Hepatic stellate cell (primary cell): Measurements from ENCODE around the gene ERBB3.
A peak's percentile ranks its signal among the peaks of the same experiment; 100 is the strongest.

ENCODE experiments used
- DNase-seq: peaks from one replicate; pipeline ENCODE4 v3.0.0; 2011; ENCODE audit warnings: low spot score

ERBB3 gene

DNA sequence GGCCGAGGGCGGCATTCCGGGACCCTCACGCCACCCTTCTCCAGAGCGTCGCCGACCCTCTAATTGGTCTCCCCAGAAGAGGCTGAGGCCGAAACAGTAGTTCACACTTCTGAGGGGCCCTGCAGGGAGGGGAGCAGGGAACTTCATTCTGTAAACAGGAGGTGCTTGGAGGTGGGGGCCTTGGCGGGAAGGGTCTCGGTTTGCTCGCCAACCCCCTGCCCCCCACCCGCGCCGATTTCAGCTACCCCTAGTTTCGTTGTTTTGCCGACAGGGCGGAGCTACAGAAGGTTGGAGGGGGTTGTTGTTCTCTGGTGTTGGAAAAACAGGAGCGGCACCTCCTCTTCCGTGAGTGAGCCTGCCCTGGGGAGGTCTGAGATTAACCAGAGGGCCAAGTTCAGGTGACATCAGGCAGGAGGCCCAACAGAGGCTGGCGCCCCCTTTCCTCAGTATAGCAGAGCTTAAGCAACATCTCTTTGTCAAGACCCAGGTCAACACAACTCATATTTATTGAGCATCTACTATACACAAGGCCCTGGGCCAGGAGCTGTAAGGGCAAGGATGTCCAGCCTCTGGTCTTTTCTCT is 682 bp downstream of the ERBB3 start:
- DNase-seq, result no peak

DNA sequence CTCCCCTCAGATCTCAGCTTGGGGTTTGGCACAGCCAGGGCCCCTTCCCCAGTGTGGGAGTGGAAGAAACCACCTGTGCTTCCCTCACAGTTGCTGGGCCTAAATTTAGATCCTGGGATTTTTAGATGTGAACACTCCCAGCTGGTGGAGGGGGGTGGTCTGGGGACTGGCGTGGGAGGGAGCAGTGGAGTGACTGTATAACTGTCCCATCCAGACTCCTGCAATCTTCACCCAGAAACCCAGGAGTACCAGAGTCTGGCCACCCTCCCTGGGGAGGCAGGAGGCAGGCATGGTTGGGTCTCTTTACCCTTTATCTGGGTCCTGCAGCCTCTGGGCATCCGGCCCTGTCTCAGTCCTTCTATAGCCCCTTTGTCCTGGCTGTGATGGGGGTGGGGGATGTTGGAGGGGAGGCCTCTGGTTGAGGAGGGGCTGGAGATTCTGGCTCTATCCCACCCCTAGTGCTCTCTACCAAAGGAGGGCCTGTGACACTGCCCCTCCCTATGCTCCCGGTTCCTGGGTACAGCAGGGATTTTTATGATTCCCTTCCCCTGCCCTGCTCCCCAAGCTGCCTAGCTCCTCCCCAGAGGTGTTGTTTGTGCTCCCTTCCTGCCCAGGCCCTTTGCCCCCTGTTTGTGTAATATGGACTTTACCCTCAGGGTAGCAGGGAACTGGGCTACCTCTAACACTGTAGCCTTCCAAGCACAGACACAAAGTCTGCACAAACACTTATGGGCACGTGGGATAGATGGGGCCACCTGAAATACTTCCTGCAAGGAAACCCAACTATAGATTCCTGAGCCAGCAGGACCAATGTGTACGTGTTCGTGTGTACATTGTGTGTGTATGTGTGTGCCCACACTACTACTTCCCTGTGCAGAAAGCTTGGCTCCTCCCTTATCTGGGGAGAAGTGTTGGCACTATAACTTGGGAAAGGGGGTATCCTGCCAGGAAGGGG is 1.7 kb downstream of the ERBB3 start:
- peak; percentile 34 for DNase-seq

DNA sequence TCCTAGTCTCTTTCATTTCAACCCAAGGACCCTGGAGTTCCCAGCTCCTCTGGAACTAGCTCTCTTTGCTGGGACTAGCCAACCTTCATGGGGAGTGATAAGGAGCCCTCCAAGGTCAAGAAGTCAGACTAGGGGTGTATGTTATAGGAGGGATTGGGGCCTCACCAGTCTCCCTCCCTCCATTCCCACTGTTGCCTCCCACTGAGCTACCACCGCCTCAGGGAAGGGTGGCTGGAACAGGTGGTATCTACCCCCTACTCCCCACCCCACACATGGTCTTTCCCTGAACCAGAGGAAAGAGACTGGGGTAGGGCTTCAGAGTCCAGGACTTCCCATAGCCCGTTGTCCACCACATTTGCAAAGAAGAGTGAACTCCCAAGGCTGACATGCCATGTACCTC is 2.4 kb downstream of the ERBB3 start:
- DNase-seq, result no peak

DNA sequence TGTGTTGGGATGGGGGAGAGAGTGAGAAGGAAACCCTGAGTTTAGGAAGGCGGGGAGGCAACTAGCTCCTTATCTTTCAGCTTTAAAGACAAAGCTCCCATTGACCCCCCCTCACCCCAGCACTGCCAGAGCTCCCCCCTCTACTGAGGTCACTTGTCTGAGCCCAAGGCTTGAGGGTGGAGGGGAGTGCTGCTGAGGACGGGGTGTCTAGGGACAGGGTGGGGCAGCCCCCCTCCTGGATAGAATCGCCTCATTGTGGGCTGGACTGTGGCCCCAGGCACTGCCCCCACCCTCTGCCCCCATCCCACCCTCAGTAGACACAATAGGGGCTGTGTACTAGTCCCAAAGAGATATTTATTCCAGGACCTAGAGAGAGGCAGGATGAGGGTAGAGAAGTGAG is 3.0 kb downstream of the ERBB3 start:
- no peak for DNase-seq

DNA sequence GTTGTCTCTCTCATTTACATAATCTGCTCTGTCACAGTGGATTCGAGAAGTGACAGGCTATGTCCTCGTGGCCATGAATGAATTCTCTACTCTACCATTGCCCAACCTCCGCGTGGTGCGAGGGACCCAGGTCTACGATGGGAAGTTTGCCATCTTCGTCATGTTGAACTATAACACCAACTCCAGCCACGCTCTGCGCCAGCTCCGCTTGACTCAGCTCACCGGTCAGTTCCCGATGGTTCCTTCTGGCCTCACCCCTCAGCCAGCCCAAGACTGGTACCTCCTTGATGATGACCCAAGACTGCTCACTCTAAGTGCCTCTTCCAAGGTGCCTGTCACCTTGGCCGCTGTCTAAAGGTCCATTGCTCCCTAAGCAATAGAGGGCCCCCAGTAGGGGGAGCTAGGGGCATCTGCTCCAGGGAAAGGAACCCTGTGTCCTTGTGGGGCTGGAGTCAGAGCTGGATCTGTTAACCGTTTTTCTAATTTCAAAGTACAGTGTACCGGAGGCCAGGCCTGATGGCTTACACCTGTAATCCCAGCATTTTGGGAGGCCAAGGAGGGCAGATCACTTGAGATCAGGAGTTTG is 5.1 kb downstream of the ERBB3 start:
- DNase-seq, result peak; percentile 26

DNA sequence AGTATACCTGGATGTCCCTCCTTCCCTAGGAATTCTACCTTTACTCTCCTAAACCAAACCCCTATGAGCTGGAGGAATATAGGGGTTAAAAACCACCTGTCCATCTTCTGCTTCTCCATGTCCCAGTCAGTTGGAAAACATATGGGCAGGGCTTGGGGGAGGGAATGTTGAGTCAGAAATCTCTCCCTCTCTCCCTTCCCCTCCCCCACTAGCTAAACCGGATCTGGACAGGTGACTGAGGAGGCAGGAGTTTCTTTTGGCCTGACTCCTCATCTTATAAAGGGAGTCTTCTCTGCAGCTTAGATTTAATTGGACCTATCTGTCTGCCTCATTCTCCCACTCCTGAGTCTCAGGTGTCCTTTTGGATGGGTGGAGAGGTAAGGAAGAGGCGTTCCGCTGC is 6.1 kb downstream of the ERBB3 start:
- no peak for DNase-seq

DNA sequence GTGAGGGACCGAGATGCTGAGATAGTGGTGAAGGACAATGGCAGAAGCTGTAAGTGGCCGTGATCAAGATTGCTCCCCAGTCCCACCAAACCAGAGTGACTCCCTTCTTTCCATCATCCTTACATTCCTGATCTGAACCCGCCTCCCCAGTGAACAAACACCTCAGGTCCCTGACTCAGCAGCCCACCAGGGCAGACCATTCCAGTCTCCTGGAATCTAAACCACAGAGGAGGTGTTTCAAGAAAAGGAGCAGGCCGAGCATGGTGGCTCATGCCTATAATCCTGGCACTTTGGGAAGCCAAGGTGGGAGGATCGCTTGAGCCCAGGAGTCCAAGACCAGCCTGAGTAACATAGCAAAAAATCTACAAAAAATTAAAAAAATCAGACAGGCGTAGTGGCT is 6.6 kb downstream of the ERBB3 start:
- DNase-seq, result no peak

DNA sequence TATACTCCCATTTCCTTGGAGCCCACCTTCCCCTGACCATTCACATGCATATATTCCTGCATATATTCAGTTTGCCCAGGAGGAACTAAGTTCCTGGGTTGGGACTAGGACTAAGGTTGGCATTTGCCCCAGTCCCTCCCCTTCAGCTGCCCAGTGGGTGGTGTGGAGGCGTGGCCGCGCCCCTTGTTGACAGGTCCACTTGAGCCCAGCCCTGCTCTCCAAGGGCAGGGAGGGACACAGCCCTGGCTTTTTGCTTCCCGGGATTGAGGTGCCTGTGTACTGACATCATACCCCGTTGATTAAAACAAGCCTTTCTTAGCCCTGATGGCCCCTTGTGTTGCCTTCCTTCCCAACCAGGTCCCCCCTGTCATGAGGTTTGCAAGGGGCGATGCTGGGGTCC is 7.3 kb downstream of the ERBB3 start:
- DNase-seq, result no peak

DNA sequence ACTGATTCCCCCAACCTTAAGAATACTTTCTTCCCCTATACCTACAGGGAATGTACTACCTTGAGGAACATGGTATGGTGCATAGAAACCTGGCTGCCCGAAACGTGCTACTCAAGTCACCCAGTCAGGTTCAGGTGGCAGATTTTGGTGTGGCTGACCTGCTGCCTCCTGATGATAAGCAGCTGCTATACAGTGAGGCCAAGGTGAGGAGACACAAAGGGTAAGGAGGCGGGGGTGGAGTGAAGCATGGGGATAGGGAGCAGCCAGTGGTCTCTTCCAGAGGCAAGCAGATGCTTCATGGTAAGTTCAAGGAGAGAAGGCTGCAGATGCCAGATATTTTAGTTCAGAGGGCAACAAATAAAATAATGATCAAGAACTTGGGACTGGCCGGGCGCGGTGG is 17.8 kb downstream of the ERBB3 start:
- no peak for DNase-seq

DNA sequence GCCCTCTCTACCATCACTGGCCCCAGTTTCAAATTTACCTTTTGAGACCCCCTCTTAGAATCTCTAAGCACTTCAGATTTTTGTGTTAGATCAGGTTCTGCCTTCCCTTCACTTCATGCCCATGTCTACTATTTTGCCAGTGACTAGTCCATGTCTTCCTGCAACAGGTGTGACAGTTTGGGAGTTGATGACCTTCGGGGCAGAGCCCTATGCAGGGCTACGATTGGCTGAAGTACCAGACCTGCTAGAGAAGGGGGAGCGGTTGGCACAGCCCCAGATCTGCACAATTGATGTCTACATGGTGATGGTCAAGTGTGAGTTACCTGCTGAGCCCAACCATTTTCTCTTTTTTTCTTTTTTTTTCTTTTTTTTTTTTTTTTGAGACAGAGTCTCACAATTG is 18.6 kb downstream of the ERBB3 start:
- no peak for DNase-seq

DNA sequence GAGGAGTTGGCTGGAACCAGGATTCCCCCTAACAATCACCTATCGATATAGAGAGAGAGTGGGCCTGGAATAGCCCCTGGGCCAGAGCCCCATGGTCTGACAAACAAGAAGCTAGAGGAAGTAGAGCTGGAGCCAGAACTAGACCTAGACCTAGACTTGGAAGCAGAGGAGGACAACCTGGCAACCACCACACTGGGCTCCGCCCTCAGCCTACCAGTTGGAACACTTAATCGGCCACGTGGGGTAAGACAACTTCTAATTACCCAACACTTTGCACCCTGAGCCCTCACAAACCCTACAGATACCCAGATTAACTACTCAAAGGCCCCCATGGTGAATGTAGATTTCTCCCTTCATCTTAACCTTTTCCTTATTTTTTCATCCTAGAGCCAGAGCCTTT is 19.8 kb downstream of the ERBB3 start:
- DNase-seq, result no peak

DNA sequence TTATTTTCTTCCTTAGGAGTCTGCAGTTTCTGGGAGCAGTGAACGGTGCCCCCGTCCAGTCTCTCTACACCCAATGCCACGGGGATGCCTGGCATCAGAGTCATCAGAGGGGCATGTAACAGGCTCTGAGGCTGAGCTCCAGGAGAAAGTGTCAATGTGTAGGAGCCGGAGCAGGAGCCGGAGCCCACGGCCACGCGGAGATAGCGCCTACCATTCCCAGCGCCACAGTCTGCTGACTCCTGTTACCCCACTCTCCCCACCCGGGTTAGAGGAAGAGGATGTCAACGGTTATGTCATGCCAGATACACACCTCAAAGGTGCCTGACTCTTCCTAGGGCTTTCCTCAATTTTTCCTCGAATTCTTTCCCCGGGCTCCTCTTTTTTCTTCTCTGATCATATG is 21.1 kb downstream of the ERBB3 start:
- DNase-seq, result no peak

DNA sequence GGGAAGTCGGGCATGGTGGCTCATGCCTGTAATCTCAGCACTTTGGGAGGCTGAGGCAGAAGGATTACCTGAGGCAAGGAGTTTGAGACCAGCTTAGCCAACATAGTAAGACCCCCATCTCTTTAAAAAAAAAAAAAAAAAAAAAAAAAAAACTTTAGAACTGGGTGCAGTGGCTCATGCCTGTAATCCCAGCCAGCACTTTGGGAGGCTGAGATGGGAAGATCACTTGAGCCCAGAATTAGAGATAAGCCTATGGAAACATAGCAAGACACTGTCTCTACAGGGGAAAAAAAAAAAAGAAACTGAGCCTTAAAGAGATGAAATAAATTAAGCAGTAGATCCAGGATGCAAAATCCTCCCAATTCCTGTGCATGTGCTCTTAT is 22.7 kb downstream of the ERBB3 start:
- DNase-seq, result no peak

DNA sequence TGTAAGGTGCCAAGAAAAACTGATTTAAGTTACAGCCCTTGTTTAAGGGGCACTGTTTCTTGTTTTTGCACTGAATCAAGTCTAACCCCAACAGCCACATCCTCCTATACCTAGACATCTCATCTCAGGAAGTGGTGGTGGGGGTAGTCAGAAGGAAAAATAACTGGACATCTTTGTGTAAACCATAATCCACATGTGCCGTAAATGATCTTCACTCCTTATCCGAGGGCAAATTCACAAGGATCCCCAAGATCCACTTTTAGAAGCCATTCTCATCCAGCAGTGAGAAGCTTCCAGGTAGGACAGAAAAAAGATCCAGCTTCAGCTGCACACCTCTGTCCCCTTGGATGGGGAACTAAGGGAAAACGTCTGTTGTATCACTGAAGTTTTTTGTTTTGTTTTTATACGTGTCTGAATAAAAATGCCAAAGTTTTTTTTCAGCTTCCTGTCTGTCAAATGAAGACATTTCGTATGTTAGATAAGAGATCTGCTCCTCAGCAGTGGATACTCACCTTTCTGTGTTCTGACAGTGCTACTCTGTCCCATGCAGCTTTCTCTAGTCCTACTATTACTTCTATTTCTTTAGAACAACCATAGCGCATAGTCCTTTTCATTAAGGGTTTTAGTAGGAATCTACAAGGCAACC is 23.2 kb downstream of the ERBB3 start:
- DNase-seq, result no peak

DNA sequence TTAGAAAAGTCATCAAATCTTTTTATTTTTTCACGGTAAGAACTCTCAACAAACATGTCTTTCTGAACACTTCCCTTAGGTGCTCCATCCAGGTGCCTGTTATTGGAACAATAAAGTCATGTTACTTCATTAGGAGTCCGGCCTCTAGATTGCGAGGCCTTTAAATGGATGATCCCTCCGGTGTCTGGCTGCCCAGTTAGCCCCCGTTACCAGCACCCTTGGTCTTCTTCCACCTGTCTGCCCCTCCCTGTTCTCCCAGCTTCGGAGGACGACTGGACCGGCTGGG is 23.8 kb downstream of the ERBB3 start:
- DNase-seq, result no peak

DNA sequence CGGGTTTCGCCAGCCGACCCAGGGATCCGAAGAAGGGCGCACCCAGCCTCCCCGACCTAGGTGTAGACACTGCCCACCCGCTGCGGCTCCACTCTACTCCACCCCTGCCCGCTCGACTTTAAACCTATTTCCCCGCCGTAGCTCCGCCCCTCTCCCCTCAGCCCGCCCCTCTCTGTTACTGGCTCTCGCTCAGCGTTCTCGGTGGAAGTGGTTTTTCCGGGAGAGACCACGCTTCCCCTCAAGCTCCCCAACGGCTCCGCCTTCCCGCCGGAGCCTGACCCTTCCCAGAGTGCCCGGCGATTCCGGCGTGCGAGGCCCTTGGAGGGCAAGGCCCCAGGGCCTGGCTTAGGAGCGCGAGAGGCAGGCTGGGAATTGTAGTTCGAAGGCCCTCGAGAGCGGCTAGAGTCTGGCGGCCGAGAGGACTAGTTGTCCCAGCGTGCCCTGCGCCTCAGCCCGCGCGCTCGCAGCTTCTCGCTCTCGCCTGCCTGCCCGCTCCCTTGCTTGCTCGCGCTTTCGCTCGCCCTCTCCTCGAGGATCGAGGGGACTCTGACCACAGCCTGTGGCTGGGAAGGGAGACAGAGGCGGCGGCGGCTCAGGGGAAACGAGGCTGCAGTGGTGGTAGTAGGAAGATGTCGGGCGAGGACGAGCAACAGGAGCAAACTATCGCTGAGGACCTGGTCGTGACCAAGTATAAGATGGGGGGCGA is 24.3 kb downstream of the ERBB3 start, which contains the start of gene PA2G4:
Gene PA2G4 (plus strand): TSS at position 451 of the 706 bp plus-strand sequence. CDS start 179 bp downstream, at position 630.
- peak; percentile 97 for DNase-seq

DNA sequence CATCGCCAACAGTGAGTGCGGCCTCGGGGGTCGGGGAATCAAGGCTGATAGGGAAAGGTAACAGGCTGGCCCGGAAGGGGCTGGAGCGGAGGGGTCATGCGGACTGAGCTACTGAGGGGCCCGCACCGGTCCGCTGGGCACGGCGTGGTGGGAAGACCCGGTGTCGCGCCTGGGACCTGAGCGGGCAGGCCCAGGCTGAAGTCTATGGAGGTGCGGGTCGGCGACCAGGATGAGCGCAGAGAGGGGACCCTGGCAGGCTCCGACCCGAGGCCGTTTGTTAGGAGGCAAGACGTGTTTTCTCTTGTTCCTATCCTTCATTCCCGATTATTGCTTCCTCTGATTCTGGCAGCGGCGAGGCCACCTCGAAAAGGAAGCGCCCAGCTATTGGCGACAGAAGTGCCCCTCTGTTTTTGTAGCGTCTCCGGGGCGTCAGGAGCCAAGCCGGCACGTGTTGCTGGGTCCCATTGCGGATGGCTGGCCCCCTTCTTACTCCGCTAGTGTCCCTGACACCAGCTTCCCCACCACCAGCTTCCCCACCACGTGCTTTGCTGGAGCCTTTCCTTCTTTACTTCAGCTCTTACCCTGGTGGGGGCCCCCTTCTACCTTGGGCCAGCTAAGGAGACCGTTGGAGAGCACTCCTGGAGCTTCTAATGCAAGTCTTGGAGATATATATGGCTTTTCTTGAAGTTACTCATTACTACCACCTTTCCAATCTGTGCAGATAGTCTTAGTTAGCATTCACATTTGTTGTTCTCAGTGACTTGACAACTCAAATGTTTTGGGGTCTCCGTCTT is 25.0 kb downstream of the ERBB3 start:
- no peak for DNase-seq

DNA sequence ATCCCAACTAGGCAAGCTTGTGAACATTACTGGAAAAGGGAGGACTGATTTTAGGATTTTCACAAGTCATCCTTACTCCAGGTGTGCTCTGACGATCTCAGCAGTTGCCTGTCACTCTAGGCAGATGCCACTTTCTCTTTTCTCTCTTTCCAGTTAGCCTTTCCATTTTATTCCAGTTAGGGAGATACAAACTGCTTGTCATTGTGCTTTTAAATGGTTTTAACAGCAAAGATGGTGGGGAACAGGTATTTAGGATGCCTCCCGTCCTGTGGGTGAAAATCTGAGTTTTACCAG is 25.6 kb downstream of the ERBB3 start:
- DNase-seq, result no peak

DNA sequence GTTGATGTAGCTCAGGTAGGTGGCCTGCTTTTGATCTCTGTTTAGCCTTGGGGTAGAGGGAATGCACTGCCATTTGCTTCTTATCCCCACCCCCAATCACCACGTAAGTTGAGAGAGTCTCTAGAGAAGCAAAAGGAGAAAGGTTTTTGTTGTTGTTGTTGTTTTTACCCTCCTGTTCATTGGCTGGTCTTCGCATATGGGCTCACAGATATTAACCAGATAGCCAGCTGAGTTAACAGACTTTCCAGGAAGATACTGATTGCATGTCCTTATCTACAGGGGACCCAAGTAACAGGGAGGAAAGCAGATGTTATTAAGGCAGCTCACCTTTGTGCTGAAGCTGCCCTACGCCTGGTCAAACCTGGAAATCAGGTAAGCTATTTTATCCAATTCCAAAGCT is 27.3 kb downstream of the ERBB3 start:
- DNase-seq, result no peak

DNA sequence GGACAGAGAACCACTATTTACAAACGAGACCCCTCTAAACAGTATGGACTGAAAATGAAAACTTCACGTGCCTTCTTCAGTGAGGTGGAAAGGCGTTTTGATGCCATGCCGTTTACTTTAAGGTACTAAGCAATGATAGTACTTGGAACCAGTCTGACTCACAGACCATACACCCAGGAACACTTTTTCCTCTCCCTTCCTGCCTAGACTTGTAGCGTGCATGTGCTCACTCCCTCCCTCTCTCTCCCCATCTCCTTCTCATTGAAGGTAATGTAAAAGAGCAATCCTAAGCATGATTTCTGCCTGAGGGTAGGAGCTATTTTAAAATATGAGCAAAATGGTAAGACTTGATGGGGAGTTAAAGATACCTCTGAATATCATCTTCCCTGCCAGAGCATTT is 30.6 kb downstream of the ERBB3 start:
- no peak for DNase-seq

DNA sequence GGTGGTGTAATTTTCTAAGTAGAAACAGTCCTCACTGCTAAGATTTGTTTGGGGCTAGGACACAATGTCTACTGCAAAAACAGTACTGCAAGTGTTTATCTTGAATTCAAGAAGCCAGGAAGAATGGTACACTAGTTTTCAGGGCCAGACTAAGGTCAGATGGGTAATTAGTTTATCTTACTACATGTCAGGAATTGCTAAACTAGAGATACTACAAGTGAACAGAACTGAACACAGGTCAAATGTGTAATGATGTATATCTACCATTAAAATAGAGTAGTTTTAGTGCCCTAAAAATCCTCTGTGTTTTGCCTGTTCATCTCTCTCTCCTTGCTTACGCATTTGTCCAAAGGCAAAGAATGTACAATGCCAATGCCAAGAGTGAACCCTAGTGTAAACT is 34.1 kb downstream of the ERBB3 start:
- no peak for DNase-seq

DNA sequence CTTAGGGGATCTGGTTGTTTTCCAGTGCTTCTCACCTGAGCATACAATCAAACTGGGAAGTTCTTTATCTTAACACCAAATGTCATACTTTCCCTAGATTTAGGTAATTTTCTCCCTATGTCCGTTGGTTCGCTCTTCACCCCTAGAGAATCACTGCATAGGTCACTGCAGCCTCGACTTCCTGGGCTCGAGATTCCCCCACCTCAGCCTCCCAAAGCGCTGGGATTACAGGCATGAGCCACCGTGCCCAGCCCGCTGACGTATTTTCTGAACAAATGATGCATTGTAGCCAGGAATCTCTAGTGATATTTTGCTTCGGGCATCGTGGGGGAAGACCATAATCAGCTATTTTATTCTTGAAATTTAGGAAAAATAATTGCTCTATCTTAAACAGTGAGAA is 35.4 kb downstream of the ERBB3 start:
- no peak for DNase-seq
